Uterus (tissue), 2 donors: ENCODE results near the gene MCEE.

Experiments used
- CTCF ChIP-seq, 4 experiments: fragments of 200-600 bp in 2 of 4; fragments of 450-650 bp in 2 of 4; sonication (generic) in 2 of 4; IDR thresholded peaks; one replicate each; pipeline ENCODE4 v1.5.1; 2016 to 2019; ENCODE audit warnings: antibody characterized with exemption in 4 of 4, mild to moderate bottlenecking in 2 of 4, moderate library complexity in 1 of 4
- POLR2A ChIP-seq, 2 donors: fragments of 450-650 bp; IDR thresholded peaks; one replicate each; pipeline ENCODE4 v1.6.1; 2016; ENCODE audit warnings: antibody characterized with exemption in 2 of 2, mild to moderate bottlenecking in 1 of 2, moderate library complexity in 1 of 2

GRCh38 chr2:71071681-71072398, 58.2 kb downstream of the MCEE start:
- TF ChIP-seq POLR2A (IDR thresholded peaks at IDR 0.05) (no peak), CTCF (IDR thresholded peaks at IDR 0.05) (no peak)
